ENCODE measurements around the gene DPH3.

GRCh38 chr3:16289144-16289889 lies 24.6 kb upstream of the DPH3 start:
- TF ChIP-seq POLR2A (IDR thresholded peaks at IDR 0.05) (no peak), POLR2AphosphoS5 (IDR thresholded peaks at IDR 0.05) (no peak), CTCF (IDR thresholded peaks at IDR 0.05) (no peak), EP300 (IDR thresholded peaks at IDR 0.05) (no peak)
